ENCODE measurements around the gene ABCF1. TPM values are rescaled to one million over a fixed set of nuclear protein-coding genes. Genes with fewer than 3 reads are reported as not detected.
A peak's percentile ranks its signal among the peaks of the same experiment; 100 is the strongest.

The ABCF1 gene
- total and polyA plus RNA-seq, 9 of the 15 experiments (the other 6 are each of a cell fraction or from before 2014, with no cell fraction given): 41.6 to 193 (median 102) TPM

- TF ChIP-seq HES1 (IDR thresholded peaks at IDR 0.05; ENCODE audit: low read depth) (no peak; the same call in 1 of the 2 replicates), ZNF282 (CRISPR knock-in tag; IDR thresholded peaks at IDR 0.05) (no peak), BRD4 (IDR thresholded peaks at IDR 0.05) (peak; percentile 96; the same call in 1 of the 2 replicates), ZNF277 (CRISPR knock-in tag; IDR thresholded peaks at IDR 0.05; ENCODE audit: borderline replicate concordance) (0 out of 2 replicates have a peak, but pooled peaks have one; percentile 50), ZBTB17 (CRISPR knock-in tag; IDR thresholded peaks at IDR 0.05) (peak; percentile 87), STAT6 (CRISPR knock-in tag; IDR thresholded peaks at IDR 0.05) (0 out of 2 replicates have a peak, but pooled peaks have one; percentile 24), ASH1L (IDR thresholded peaks at IDR 0.05; ENCODE audit: borderline replicate concordance, low read depth, partially characterized antibody) (peak; percentile 94), MYC (IDR thresholded peaks at IDR 0.05; ENCODE audit: low read depth, low read length) (peak; percentile 91), MYC (CRISPR knock-in tag; IDR thresholded peaks at IDR 0.05; ENCODE audit: borderline replicate concordance, low read depth) (peak; percentile 97), CHD1 (IDR thresholded peaks at IDR 0.05; ENCODE audit: low read length) (peak; percentile 100), ELK3 (CRISPR knock-in tag; IDR thresholded peaks at IDR 0.05) (peak; percentile 93), ZNF124 (CRISPR knock-in tag; IDR thresholded peaks at IDR 0.05) (no peak), GTF2B (IDR thresholded peaks at IDR 0.05; ENCODE audit: extremely low read depth, insufficient read length) (peak; percentile 97), RBM39 (optimal IDR thresholded peaks at IDR 0.05; ENCODE audit: low read depth, low read length) (peak; percentile 90), MAFF (IDR thresholded peaks at IDR 0.05; ENCODE audit: low read length) (no peak; the same call in 1 of the 2 replicates), PCBP1 (IDR thresholded peaks at IDR 0.05; ENCODE audit: low read depth, low read length, poor library complexity, severe bottlenecking) (peak; percentile 86), ZNF518B (CRISPR knock-in tag; IDR thresholded peaks at IDR 0.05) (peak; percentile 86; the same call in 1 of the 2 replicates)
Observed at GRCh38 chr6:30616811-30617564, 45.7 kb downstream of the ABCF1 start, which contains the start of gene PPP1R10 (continued).

Measured in K562 (cell line).